Left lung (tissue), 10 donors: ENCODE measurements around the gene FKBP7. TPM values are rescaled to one million over a fixed set of nuclear protein-coding genes. Genes with fewer than 3 reads are reported as not detected.

Source experiments
- ATAC-seq: fragments of 200-7000 bp; cut with Tn5 transposase; one replicate; pipeline ENCODE4 v1.9.1; 2020; ENCODE audit warnings: moderate library complexity
- DNase-seq, 4 donors: peaks; one replicate each; pipeline ENCODE4 v3.0.0-alpha.2; 2013 to 2020
- H3K27ac ChIP-seq, 2 donors: fragments of 200-600 bp; sonication (generic) in 1 of 2; one replicate each; pipeline versions ENCODE4 v1.5.0 to v1.8.0; 2020 to 2021
- H3K27me3 ChIP-seq, 2 donors: fragments of 200-600 bp; sonication (generic) in 1 of 2; one replicate each; pipeline versions ENCODE4 v1.5.0 to v1.8.0; 2020 to 2021
- H3K36me3 ChIP-seq, 2 donors: fragments of 200-600 bp; sonication (generic) in 1 of 2; one replicate each; pipeline versions ENCODE4 v1.5.0 to v1.8.0; 2020 to 2021
- H3K4me1 ChIP-seq, 2 donors: fragments of 200-600 bp; one replicate each; pipeline ENCODE4 v1.8.0; 2021
- H3K4me3 ChIP-seq, 2 donors: fragments of 200-600 bp; sonication (generic) in 1 of 2; one replicate each; pipeline versions ENCODE4 v1.5.0 to v1.8.0; 2020 to 2021; ENCODE audit warnings: mild to moderate bottlenecking in 1 of 2
- H3K9me3 ChIP-seq, 2 donors: fragments of 200-600 bp; sonication (generic) in 1 of 2; one replicate each; pipeline versions ENCODE4 v1.5.0 to v1.8.0; 2020 to 2021
- CTCF ChIP-seq, 2 donors: fragments of 200-600 bp; sonication (generic) in 1 of 2; IDR thresholded peaks; one replicate each; pipeline versions ENCODE4 v1.5.0 to v1.8.0; 2021; ENCODE audit warnings: antibody characterized with exemption in 2 of 2
- intact Hi-C, 2 donors: fragments of 100-400 bp; cut with DNase I; formaldehyde crosslinking; loops; one replicate each; pipeline versions ENCODE4 v1.11.2 to v1.14.2; 2022
- polyA plus RNA-seq, 6 donors: library from polyadenylated mRNA; unstranded; fragments of 120-200 nt; gene quantifications; one replicate each; pipeline ENCODE4 v1.2.1, GENCODE V29; 2013; ENCODE audit not compliant: insufficient read length in 6 of 6
- total RNA-seq, 2 donors: library from RNA; stranded (reverse); fragmentation: NEBNext Ultra II Directional; extraction: Animal tissue kit (Norgen Biotek cat#: 25700); gene quantifications; one replicate each; pipeline ENCODE4 v1.2.1, GENCODE V29; 2021
- donor health status: DM: no; HTN: yes; CAD: no.
- donor health status: DM: no; HTN: no; CAD: no.

The FKBP7 gene
- total and polyA plus RNA-seq, 8 donors: 12.9 to 73.6 (median 64.4) TPM

GRCh38 chr2:178513876-178514275 is 35.5 kb upstream of the FKBP7 start:
- Histone ChIP-seq H3K4me1 (no peaks in the 10 kb centered on the region), H3K27me3 (no peaks in the 10 kb centered on the region), H3K4me3 (no peak overlapping the region), H3K9me3 (no peaks in the 10 kb centered on the region), H3K27ac (no peak overlapping the region), H3K36me3 (peaks cover 0 to 29% of the 10 kb centered on the region in 2 donors)
- no peak for TF ChIP-seq CTCF (IDR thresholded peaks at IDR 0.05)
- ATAC-seq: no peak
- no peak for DNase-seq
- intact Hi-C loops: no loop called here

GRCh38 chr2:178512484-178512883 is 34.1 kb upstream of the FKBP7 start:
- H3K9me3 ChIP-seq: no peaks in the 10 kb centered on the region
- H3K27me3 ChIP-seq: no peaks in the 10 kb centered on the region
- H3K4me1 ChIP-seq: no peaks in the 10 kb centered on the region
- H3K36me3 ChIP-seq: peaks cover 0 to 29% of the 10 kb centered on the region in 2 donors
- no peak for ATAC-seq
- no peak overlapping the region for H3K4me3 ChIP-seq
- intact Hi-C loops: no loop called here
- no peak for DNase-seq
- no peak overlapping the region for H3K27ac ChIP-seq
- no peak for TF ChIP-seq CTCF (IDR thresholded peaks at IDR 0.05)

- H3K9me3 ChIP-seq: no peaks in the 10 kb centered on the region
- DNase-seq: no peak
- no peak for TF ChIP-seq CTCF (IDR thresholded peaks at IDR 0.05)
- H3K4me1 ChIP-seq: no peaks in the 10 kb centered on the region
- H3K27ac ChIP-seq: no peak overlapping the region
- no peaks in the 10 kb centered on the region for H3K27me3 ChIP-seq
- no peak for ATAC-seq
- intact Hi-C loops: no loop called here
- peaks cover 0 to 36% of the 10 kb centered on the region in 2 donors for H3K36me3 ChIP-seq
- H3K4me3 ChIP-seq: no peak overlapping the region
Observed at GRCh38 chr2:178510384-178510783, 32.0 kb upstream of the FKBP7 start.

- intact Hi-C loops: no loop called here
- Histone ChIP-seq H3K4me1 (no peaks in the 10 kb centered on the region), H3K36me3 (peaks cover 0 to 49% of the 10 kb centered on the region in 2 donors), H3K27me3 (no peaks in the 10 kb centered on the region), H3K27ac (no peak overlapping the region), H3K4me3 (no peak overlapping the region), H3K9me3 (no peaks in the 10 kb centered on the region)
- TF ChIP-seq CTCF (IDR thresholded peaks at IDR 0.05): no peak
- ATAC-seq (no peak), DNase-seq (no peak)
Observed at GRCh38 chr2:178508646-178509045, 30.2 kb upstream of the FKBP7 start.

- Histone ChIP-seq H3K27ac (no peak overlapping the region), H3K4me1 (no peaks in the 10 kb centered on the region), H3K9me3 (no peaks in the 10 kb centered on the region), H3K36me3 (peaks cover 0 to 54% of the 10 kb centered on the region in 2 donors), H3K27me3 (no peaks in the 10 kb centered on the region), H3K4me3 (no peak overlapping the region)
- intact Hi-C loops: no loop called here
- ATAC-seq (peak; percentile 61), DNase-seq (no peak)
- TF ChIP-seq CTCF (IDR thresholded peaks at IDR 0.05): no peak
Observed at GRCh38 chr2:178506949-178507348, 28.5 kb upstream of the FKBP7 start.
